Adrenal gland (tissue), 12 donors: ENCODE results near the gene SNTB2. TPM values are rescaled to one million over a fixed set of nuclear protein-coding genes. Genes with fewer than 3 reads are reported as not detected.

ENCODE experiments used
- DNase-seq, 7 donors: peaks; one replicate each; pipeline ENCODE4 v3.0.0-alpha.2; 2019 to 2020
- H3K27ac ChIP-seq, 5 donors: fragments of 200-600 bp; sonication (generic) in 4 of 5; 1 replicate in 3 of 5; 2 replicates in 2 of 5; pipeline versions ENCODE4 v1.5.1 to v1.8.0; 2016 to 2020; ENCODE audit warnings: mild to moderate bottlenecking in 1 of 5
- H3K27me3 ChIP-seq: fragments of 200-600 bp; 2 replicates; pipeline ENCODE4 v1.8.0; 2021
- H3K36me3 ChIP-seq, 2 donors: fragments of 200-600 bp; replicated peaks in 1 of 2; 1 replicate in 1 of 2; 2 replicates in 1 of 2; pipeline versions ENCODE4 v1.5.1 to v1.8.0; 2018 to 2022
- H3K4me1 ChIP-seq, 2 donors: fragments of 200-600 bp; replicated peaks in 1 of 2; 1 replicate in 1 of 2; 2 replicates in 1 of 2; pipeline versions ENCODE4 v1.5.1 to v1.8.0; 2018 to 2021
- H3K4me3 ChIP-seq, 4 donors: fragments of 200-600 bp; sonication (generic) in 3 of 4; one replicate each; pipeline ENCODE4 v1.5.1; 2016 to 2018
- H3K9me3 ChIP-seq, 3 donors: fragments of 200-600 bp; sonication (generic) in 1 of 3; replicated peaks in 1 of 3; 1 replicate in 2 of 3; 2 replicates in 1 of 3; pipeline versions ENCODE4 v1.5.1 to v1.8.0; 2016 to 2021
- POLR2A ChIP-seq, 2 donors: fragments of 450-650 bp; IDR thresholded peaks; one replicate each; pipeline ENCODE4 v1.6.1; 2017; ENCODE audit warnings: antibody characterized with exemption in 2 of 2, mild to moderate bottlenecking in 2 of 2, moderate library complexity in 1 of 2
- WGBS, 4 donors: extraction: QIAGEN DNeasy Blood & Tissue Kit in 2 of 4; methylation state at CpG; one replicate each; pipeline versions ENCODE4 v1.1.5 to v1.1.7; 2013 to 2017; 5-methylcytosine and 5-hydroxymethylcytosine counted together
- intact Hi-C, 2 donors: fragments of 100-400 bp; cut with DNase I; formaldehyde crosslinking; loops; one replicate each; pipeline versions ENCODE4 v1.14.1 to v1.15.0; 2022 to 2023
- polyA plus RNA-seq, 3 donors: library from polyadenylated mRNA; stranded (reverse); fragments of 200-250 nt in 2 of 3; fragments of 350-450 nt in 1 of 3; fragmentation: Illumina TruSeq in 1 of 3; extraction: RNeasy Lipid Tissue Mini Kit (QIAGEN cat#74804) in 1 of 3; gene quantifications; one replicate each; pipeline ENCODE4 v1.2.3, GENCODE V29; 2013 to 2014
- total RNA-seq, 9 donors: library from RNA; depleted of rRNA in 4 of 9; stranded (reverse); fragments of >200 nt in 4 of 9; fragments of 120-200 nt in 1 of 9; fragmentation: NEBNext Ultra II Directional in 1 of 9; extraction: Animal tissue kit (Norgen Biotek cat#: 25700) in 1 of 9; gene quantifications; one replicate each; pipeline versions ENCODE4 v1.1.0 to v1.2.4, GENCODE V29; 2013 to 2023
- TF ChIP-seq, protein P1 (sequence below), 6 experiments: fragments of 450-650 bp in 4 of 6; fragments of 200-600 bp in 2 of 6; sonication (generic) in 1 of 6; IDR thresholded peaks; 1 replicate in 5 of 6; 2 replicates in 1 of 6; pipeline versions ENCODE4 v1.5.1 to v1.8.0; 2016 to 2021; ENCODE audit warnings: antibody characterized with exemption in 6 of 6, mild to moderate bottlenecking in 2 of 6, moderate library complexity in 1 of 6
- donor health status: healthy with polysubstance abuse.
- donor health status: Bipolar disorder and iron deficiency.
- donor health status: DM: yes; HTN: yes; CAD: no.
- donor health status: DM: no; HTN: no; CAD: no.
- donor health status: DM: no; HTN: no; CAD: no.
- donor health status: DM: yes; HTN: yes; CAD: no.

Gene SNTB2
- total and polyA plus RNA-seq, 12 donors: 3.6 to 52.7 (median 32.9) TPM

DNA sequence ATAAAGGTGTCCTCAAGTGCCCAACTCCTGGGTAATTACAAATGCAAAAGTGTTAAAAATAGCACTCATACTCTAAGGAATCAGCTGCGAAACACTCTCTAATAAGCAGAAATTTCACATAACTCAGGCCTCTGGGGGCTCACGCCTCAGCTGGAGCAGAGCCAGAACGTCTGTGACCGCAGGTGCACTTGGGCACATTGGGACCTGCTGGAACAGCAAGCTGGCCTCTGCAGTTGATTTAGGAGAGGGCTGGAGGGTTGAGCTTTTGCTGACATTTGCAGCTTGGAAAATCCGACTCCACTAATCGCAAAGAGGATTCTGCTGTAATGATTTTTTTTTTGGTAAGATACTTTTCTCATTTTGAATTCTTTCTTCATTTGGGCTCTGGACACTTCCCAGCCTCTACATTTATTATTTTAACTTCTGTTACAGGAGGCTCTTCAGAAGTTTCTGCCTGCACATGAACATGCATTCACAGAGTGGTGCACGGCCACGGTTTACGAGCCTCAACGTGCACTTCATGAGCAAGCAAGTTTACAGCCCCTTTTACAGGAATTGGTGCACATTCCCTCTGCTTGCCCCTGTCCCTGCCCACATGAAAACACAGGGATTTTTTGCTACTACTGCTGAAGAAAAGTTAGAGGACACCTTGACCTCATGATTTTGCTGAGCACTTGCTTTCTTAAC is 4.1 kb upstream of the SNTB2 start:
- 46 to 72% (median 55%) methylated on average over 10 of the region's 10 CpGs for WGBS, 4 donors
- H3K27me3 ChIP-seq: no peaks in the 10 kb centered on the region
- no peak overlapping the region for H3K4me3 ChIP-seq
- no peaks in the 10 kb centered on the region for H3K9me3 ChIP-seq
- DNase-seq: no peak
- no peaks in the 10 kb centered on the region for H3K36me3 ChIP-seq
- peak overlapping the region in 1 of 5 donors; percentile 38 for H3K27ac ChIP-seq
- TF ChIP-seq POLR2A (IDR thresholded peaks at IDR 0.05): no peak
- TF ChIP-seq, protein P1, sequence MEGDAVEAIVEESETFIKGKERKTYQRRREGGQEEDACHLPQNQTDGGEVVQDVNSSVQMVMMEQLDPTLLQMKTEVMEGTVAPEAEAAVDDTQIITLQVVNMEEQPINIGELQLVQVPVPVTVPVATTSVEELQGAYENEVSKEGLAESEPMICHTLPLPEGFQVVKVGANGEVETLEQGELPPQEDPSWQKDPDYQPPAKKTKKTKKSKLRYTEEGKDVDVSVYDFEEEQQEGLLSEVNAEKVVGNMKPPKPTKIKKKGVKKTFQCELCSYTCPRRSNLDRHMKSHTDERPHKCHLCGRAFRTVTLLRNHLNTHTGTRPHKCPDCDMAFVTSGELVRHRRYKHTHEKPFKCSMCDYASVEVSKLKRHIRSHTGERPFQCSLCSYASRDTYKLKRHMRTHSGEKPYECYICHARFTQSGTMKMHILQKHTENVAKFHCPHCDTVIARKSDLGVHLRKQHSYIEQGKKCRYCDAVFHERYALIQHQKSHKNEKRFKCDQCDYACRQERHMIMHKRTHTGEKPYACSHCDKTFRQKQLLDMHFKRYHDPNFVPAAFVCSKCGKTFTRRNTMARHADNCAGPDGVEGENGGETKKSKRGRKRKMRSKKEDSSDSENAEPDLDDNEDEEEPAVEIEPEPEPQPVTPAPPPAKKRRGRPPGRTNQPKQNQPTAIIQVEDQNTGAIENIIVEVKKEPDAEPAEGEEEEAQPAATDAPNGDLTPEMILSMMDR (IDR thresholded peaks at IDR 0.05): no peak
- intact Hi-C loops: no loop called here
- peaks cover 26 to 43% of the 10 kb centered on the region in 2 donors for H3K4me1 ChIP-seq

DNA sequence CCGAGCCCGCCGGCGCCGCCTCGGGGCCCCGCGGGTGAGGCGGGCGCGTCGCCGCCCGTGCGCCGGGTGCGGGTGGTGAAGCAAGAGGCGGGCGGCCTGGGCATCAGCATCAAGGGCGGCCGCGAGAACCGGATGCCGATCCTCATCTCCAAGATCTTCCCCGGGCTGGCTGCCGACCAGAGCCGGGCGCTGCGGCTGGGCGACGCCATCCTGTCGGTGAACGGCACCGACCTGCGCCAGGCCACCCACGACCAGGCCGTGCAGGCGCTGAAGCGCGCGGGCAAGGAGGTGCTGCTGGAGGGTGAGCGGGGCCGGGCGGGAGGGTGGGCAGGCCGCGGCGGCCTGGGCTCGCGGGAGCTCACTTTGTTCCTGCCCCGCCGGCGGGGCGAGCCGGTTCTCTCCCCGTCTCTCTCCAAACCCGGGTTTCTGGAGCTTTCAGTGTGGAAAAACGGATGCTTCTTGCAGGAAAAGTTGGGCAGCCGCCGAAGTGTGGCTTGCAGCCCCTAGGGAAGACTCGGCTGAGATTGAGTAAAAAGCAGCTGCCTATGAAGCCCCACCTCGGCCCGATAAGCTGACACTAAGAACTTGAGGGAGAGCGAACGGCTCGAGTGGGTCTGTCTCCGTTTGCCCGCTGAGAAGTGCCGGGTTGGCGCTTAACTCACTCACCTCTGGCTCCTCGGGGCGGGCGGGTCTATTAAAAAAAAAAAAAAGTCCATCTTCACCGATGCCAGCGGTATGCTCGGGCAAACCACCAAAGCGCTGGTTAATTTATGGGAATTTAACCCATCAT is 677 bp downstream of the SNTB2 start:
- Histone ChIP-seq H3K4me3 (peak overlapping the region; percentile 22 to 70 (median 52)), H3K4me1 (peaks cover 20 to 47% of the 10 kb centered on the region in 2 donors), H3K36me3 (no peaks in the 10 kb centered on the region), H3K27me3 (no peaks in the 10 kb centered on the region), H3K27ac (peak overlapping the region in 4 of 5 donors; percentile 89 to 93 (median 90)), H3K9me3 (no peaks in the 10 kb centered on the region)
- DNase-seq: peak; percentile 56 to 72 (median 70)
- TF ChIP-seq, protein P1 (IDR thresholded peaks at IDR 0.05): no peak
- TF ChIP-seq POLR2A (IDR thresholded peaks at IDR 0.05): peak in 1 of 2 donors; percentile 28
- intact Hi-C loops: no loop called here
- 0% methylated on average over 26 to 76 of the region's 76 CpGs for WGBS, 4 donors

DNA sequence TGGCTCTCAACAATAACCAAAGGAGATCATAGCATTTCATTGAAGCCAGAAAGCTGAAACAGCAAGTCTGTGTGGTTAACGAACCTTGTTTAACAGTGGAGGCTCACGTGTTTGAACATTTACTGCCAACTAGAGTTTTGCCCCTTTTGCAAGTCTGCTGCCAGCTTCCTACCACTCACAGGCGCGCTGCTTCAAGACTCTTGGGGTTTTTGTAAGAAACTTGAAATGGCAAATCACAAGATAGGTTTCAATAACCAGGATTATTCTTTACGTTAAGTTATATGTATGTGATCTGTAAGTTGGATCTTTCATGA is 1.2 kb downstream of the SNTB2 start:
- intact Hi-C loops: no loop called here
- peak overlapping the region; percentile 22 to 70 (median 52) for H3K4me3 ChIP-seq
- peak overlapping the region in 4 of 5 donors; percentile 89 to 93 (median 90) for H3K27ac ChIP-seq
- TF ChIP-seq, protein P1 (IDR thresholded peaks at IDR 0.05): no peak
- no peak for TF ChIP-seq POLR2A (IDR thresholded peaks at IDR 0.05)
- no peaks in the 10 kb centered on the region for H3K36me3 ChIP-seq
- H3K27me3 ChIP-seq: no peaks in the 10 kb centered on the region
- DNase-seq: peak in 1 of 7 donors; percentile 42
- peaks cover 17 to 41% of the 10 kb centered on the region in 2 donors for H3K4me1 ChIP-seq
- no peaks in the 10 kb centered on the region for H3K9me3 ChIP-seq
- 0 to 2% (median 1%) methylated on average over 5 of the region's 5 CpGs for WGBS, 4 donors

DNA sequence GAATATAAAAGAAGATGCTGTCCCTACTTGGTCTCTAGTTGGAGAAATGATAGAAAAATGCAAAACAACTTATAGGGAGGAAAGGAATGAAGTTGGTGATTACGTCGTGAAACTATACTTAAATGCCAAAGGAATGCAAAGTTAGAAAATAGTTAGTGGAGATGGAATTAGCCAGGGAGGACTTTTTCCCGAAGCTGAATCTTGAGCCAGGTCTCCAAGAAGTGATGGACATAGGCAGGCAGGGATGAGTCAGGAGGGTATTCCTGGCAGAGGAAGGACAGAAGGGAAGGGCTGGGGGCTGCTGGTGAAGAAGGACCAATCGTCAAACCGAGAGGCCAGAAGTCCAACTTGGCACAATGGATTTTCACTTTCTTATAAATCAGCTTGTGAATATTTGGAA is 1.8 kb downstream of the SNTB2 start:
- H3K4me1 ChIP-seq: peaks cover 17 to 36% of the 10 kb centered on the region in 2 donors
- peak overlapping the region in 2 of 4 donors; percentile 66 to 70 for H3K4me3 ChIP-seq
- no peaks in the 10 kb centered on the region for H3K9me3 ChIP-seq
- no peak for DNase-seq
- no peak overlapping the region for H3K27ac ChIP-seq
- H3K27me3 ChIP-seq: no peaks in the 10 kb centered on the region
- no peaks in the 10 kb centered on the region for H3K36me3 ChIP-seq
- whole genome bisulfite sequencing, 4 donors: 17 to 20% (median 19%) methylated on average over 5 of the region's 5 CpGs
- intact Hi-C loops: no loop called here
- TF ChIP-seq POLR2A (IDR thresholded peaks at IDR 0.05): no peak
- TF ChIP-seq, protein P1 (IDR thresholded peaks at IDR 0.05): no peak
